ENCODE results near the gene STXBP6. TPM values are rescaled to one million over a fixed set of nuclear protein-coding genes. Genes with fewer than 3 reads are reported as not detected.

The STXBP6 gene
- total RNA-seq, 1 experiment from 2014 or later, result not detected

GRCh38 chr14:25039933-25040332 is 10.0 kb downstream of the STXBP6 start:
- no TSS peak for BruUV-seq (replicated peaks)
- DNase-seq (ENCODE audit: low read depth, low spot score) (no peak), ATAC-seq (no peak)
- intact Hi-C loops (cut with micrococcal nuclease; ENCODE audit: unreplicated experiment) (loop anchor here (10.0 kb wide), 1 partner anchor 235 kb away; no protein-coding TSS in a partner anchor), in situ Hi-C loops (cut with HindIII; ENCODE audit: low pct_unique_long_range_greater_than_20kb, low sequenced_read_pairs) (no loop called here)
- Histone ChIP-seq H3K9me3 (ENCODE audit: control insufficient read depth, insufficient read depth, low read depth, low read length) (no peaks in the 10 kb centered on the region), H3K27ac (ENCODE audit: low read length) (no peak overlapping the region), H3K4me1 (ENCODE audit: control insufficient read depth, insufficient read depth, low read length) (no peaks in the 10 kb centered on the region), H3K4me3 (ENCODE audit: low read depth in 2 of 2, low read length in 2 of 2) (no peak overlapping the region), H3K27me3 (ENCODE audit: control insufficient read depth, insufficient read depth, low read length) (no peaks in the 10 kb centered on the region), H3K36me3 (ENCODE audit: control insufficient read depth, insufficient read depth, low read length) (no peaks in the 10 kb centered on the region)
- ChIA-PET CTCF (no interaction called here), POLR2A (no interaction called here)
- TF ChIP-seq POLR2AphosphoS5 (IDR thresholded peaks at IDR 0.05; ENCODE audit: low read depth, low read length), result no peak
- TF ChIP-seq REST (IDR thresholded peaks at IDR 0.05; ENCODE audit: insufficient read depth in 1 of 2, low read depth in 2 of 2, low read length in 1 of 2), result no peak
- no peak for TF ChIP-seq TCF7L2 (IDR thresholded peaks at IDR 0.05; ENCODE audit: low read depth, low read length)
- no peak for TF ChIP-seq SIN3A (IDR thresholded peaks at IDR 0.05; ENCODE audit: borderline replicate concordance, insufficient read depth, low read depth, low read length)
- TF ChIP-seq CTCF (IDR thresholded peaks at IDR 0.05), result no peak

GRCh38 chr14:25038044-25038668 is 11.8 kb downstream of the STXBP6 start:
- no peaks in the 10 kb centered on the region for H3K4me1 ChIP-seq (ENCODE audit: control insufficient read depth, insufficient read depth, low read length)
- intact Hi-C loops (cut with micrococcal nuclease; ENCODE audit: unreplicated experiment), result no loop called here
- BruUV-seq (replicated peaks), result no TSS peak
- DNase-seq (ENCODE audit: low read depth, low spot score) (no peak), ATAC-seq (no peak)
- in situ Hi-C loops (cut with HindIII; ENCODE audit: low pct_unique_long_range_greater_than_20kb, low sequenced_read_pairs), result no loop called here
- POLR2A ChIA-PET, result no interaction called here
- no peaks in the 10 kb centered on the region for H3K36me3 ChIP-seq (ENCODE audit: control insufficient read depth, insufficient read depth, low read length)
- H3K9me3 ChIP-seq (ENCODE audit: control insufficient read depth, insufficient read depth, low read depth, low read length), result no peaks in the 10 kb centered on the region
- H3K27ac ChIP-seq (ENCODE audit: low read length), result no peak overlapping the region
- CTCF ChIA-PET, result no interaction called here
- H3K27me3 ChIP-seq (ENCODE audit: control insufficient read depth, insufficient read depth, low read length), result no peaks in the 10 kb centered on the region
- no peak for TF ChIP-seq REST (IDR thresholded peaks at IDR 0.05; ENCODE audit: insufficient read depth in 1 of 2, low read depth in 2 of 2, low read length in 1 of 2)
- no peak for TF ChIP-seq POLR2AphosphoS5 (IDR thresholded peaks at IDR 0.05; ENCODE audit: low read depth, low read length)
- TF ChIP-seq CTCF (IDR thresholded peaks at IDR 0.05), result no peak
- TF ChIP-seq SIN3A (IDR thresholded peaks at IDR 0.05; ENCODE audit: borderline replicate concordance, insufficient read depth, low read depth, low read length), result no peak
- TF ChIP-seq TCF7L2 (IDR thresholded peaks at IDR 0.05; ENCODE audit: low read depth, low read length), result no peak
- H3K4me3 ChIP-seq (ENCODE audit: low read depth in 2 of 2, low read length in 2 of 2), result no peak overlapping the region
